GM12864 (cell line): ENCODE results near the gene MPIG6B.

Experiments used
- DNase-seq: peaks from one replicate; pipeline ENCODE4 v3.0.0-alpha.2; 2011; ENCODE audit warnings: low read depth
- H3K4me3 ChIP-seq: 2 replicates; pipeline ENCODE4 v1.5.1; 2011; ENCODE audit warnings: mild to moderate bottlenecking, low read depth, low read length, control low read depth
- CTCF ChIP-seq: IDR thresholded peaks from 2 replicates; pipeline ENCODE4 v1.5.1; 2011; ENCODE audit warnings: low read depth, mild to moderate bottlenecking, moderate library complexity, low read length, control low read depth, inconsistent platforms; ENCODE audit errors: missing control alignments

The MPIG6B gene

GRCh38 chr6:31739639-31740396, 16.6 kb downstream of the MPIG6B start, which contains the start of gene MSH5:
Gene MSH5 (plus strand): TSS chr6:31740005. CDS start chr6:31740467, 462 bp downstream.
- peak within 1 kb of the TSS; percentile 75 for H3K4me3 ChIP-seq
- TF ChIP-seq CTCF: no peak
- DNase-seq: peak; percentile 97

GRCh38 chr6:31740397-31741223, 17.4 kb downstream of the MPIG6B start:
- no peak for DNase-seq
- peak overlapping the region; percentile 75 for H3K4me3 ChIP-seq

GRCh38 chr6:31741815-31742214, 18.6 kb downstream of the MPIG6B start:
- TF ChIP-seq CTCF: no peak
- no peak for DNase-seq
- H3K4me3 ChIP-seq: no peak overlapping the region

More at GRCh38 chr6:31740397-31741223, 17.4 kb downstream of the MPIG6B start:
- no peak for TF ChIP-seq CTCF

- no peak overlapping the region for H3K4me3 ChIP-seq
- no peak for DNase-seq
- no peak for TF ChIP-seq CTCF
These were observed 19.7 kb downstream of the MPIG6B start for GRCh38 chr6:31742894-31743293.

- TF ChIP-seq CTCF: no peak
- H3K4me3 ChIP-seq: no peak overlapping the region
- no peak for DNase-seq
These were observed 21.2 kb downstream of the MPIG6B start for GRCh38 chr6:31744422-31744821.

GRCh38 chr6:31749301-31750036, 26.3 kb downstream of the MPIG6B start:
- no peak for DNase-seq
- TF ChIP-seq CTCF: no peak
- no peak overlapping the region for H3K4me3 ChIP-seq
